HCT116 (cell line): ENCODE measurements around the gene NCOR1. TPM values are rescaled to one million over a fixed set of nuclear protein-coding genes. Genes with fewer than 3 reads are reported as not detected.

Experiments used
- ATAC-seq: fragments of 200-7000 bp; cut with Tn5 transposase; 2 replicates; pipeline ENCODE4 v1.9.1; 2020; ENCODE audit warnings: mild to moderate bottlenecking, moderate library complexity
- BruUV-seq: library from RNA; stranded (reverse); fragments of 400-500 nt; replicated peaks from 2 replicates; lab custom pipeline; 2021; lab: Mats Ljungman, UMichigan
- CTCF ChIA-PET: fragments of 300-600 bp; sonication (Branson Sonifier 250); formaldehyde crosslinking; loops from one replicate; lab custom pipeline; 2021; ENCODE audit warnings: antibody characterized with exemption; lab: Charles Lee
- POLR2A ChIA-PET: fragments of 300-600, 350-600 bp; sonication (Branson Sonifier 250); formaldehyde crosslinking; loops from one replicate; lab custom pipeline; 2021; ENCODE audit warnings: antibody characterized with exemption; lab: Charles Lee
- RAD21 ChIA-PET, 2 experiments: fragments of 300-600 bp; sonication (Branson Sonifier 250); formaldehyde crosslinking; loops; one replicate each; lab custom pipeline; 2023; ENCODE audit warnings: low total read pairs in 2 of 2; ENCODE audit not compliant: uncharacterized antibody in 2 of 2, unreplicated experiment in 2 of 2, low non-redundant PET in 1 of 2; lab: Charles Lee
- DNase-seq: peaks from one replicate; pipeline ENCODE4 v3.0.0-alpha.2; 2010; ENCODE audit warnings: low read depth, low spot score
- H2AFZ ChIP-seq: fragments of 200-600 bp; shearing (Covaris generic), sonication (generic); 2 replicates; pipeline ENCODE4 v1.6.1; 2017; ENCODE audit warnings: low read depth, mixed run types, mixed read lengths, antibody characterized with exemption, low read length; ENCODE audit not compliant: poor library complexity, severe bottlenecking
- H3K27ac ChIP-seq: 2 replicates; pipeline ENCODE4 v1.5.1; 2012; ENCODE audit warnings: low read depth, low read length
- H3K27me3 ChIP-seq: fragments of 200-600 bp; sonication (generic); 2 replicates; pipeline ENCODE4 v1.6.1; 2016; ENCODE audit warnings: mixed run types, low read length, mixed read lengths; ENCODE audit not compliant: insufficient read depth
- H3K36me3 ChIP-seq, 2 experiments: fragments of 200-500 bp in 1 of 2; fragments of 200-600 bp in 1 of 2; sonication (Bioruptor generic) in 1 of 2; sonication (generic) in 1 of 2; 2 replicates each; pipeline versions ENCODE4 v1.5.1 to v1.6.1; 2014 to 2016; ENCODE audit warnings: low read length in 2 of 2, inconsistent platforms in 1 of 2, mixed read lengths in 1 of 2, mixed run types in 1 of 2; ENCODE audit not compliant: insufficient read depth in 2 of 2, control insufficient read depth in 1 of 2
- H3K4me1 ChIP-seq, 2 experiments: fragments of 200-600 bp in 1 of 2; sonication (generic) in 1 of 2; 2 replicates each; pipeline versions ENCODE4 v1.5.1 to v1.6.1; 2012 to 2017; ENCODE audit warnings: low read length in 2 of 2, inconsistent platforms in 1 of 2, mild to moderate bottlenecking in 1 of 2, mixed read lengths in 1 of 2, mixed run types in 1 of 2, moderate library complexity in 1 of 2; ENCODE audit not compliant: insufficient read depth in 2 of 2, control insufficient read depth in 1 of 2
- H3K4me2 ChIP-seq: fragments of 200-600 bp; sonication (generic); 2 replicates; pipeline ENCODE4 v1.6.1; 2017; ENCODE audit warnings: mixed run types, low read length, mixed read lengths
- H3K4me3 ChIP-seq, 2 experiments: fragments of 200-600 bp in 1 of 2; sonication (generic) in 1 of 2; replicated peaks in 1 of 2; 2 replicates each; pipeline ENCODE4 v1.5.1; 2011 to 2016; ENCODE audit warnings: low read length in 2 of 2, control low read depth in 1 of 2, low read depth in 1 of 2, mild to moderate bottlenecking in 1 of 2, mixed read lengths in 1 of 2, mixed run types in 1 of 2
- H3K79me2 ChIP-seq: fragments of 200-600 bp; sonication (generic); 2 replicates; pipeline ENCODE4 v1.6.1; 2017; ENCODE audit warnings: mild to moderate bottlenecking, mixed run types, low read length, moderate library complexity, mixed read lengths; ENCODE audit not compliant: insufficient read depth
- H3K9ac ChIP-seq: fragments of 200-600 bp; sonication (generic); 2 replicates; pipeline ENCODE4 v1.6.1; 2016; ENCODE audit warnings: low read length, mixed read lengths
- H3K9me2 ChIP-seq: fragments of 200-600 bp; sonication (generic), shearing (Covaris generic); 2 replicates; pipeline ENCODE4 v1.6.1; 2017; ENCODE audit warnings: mixed run types, mild to moderate bottlenecking, moderate library complexity; ENCODE audit not compliant: insufficient read depth
- H3K9me3 ChIP-seq, 2 experiments: fragments of 200-500 bp in 1 of 2; fragments of 200-600 bp in 1 of 2; sonication (Bioruptor generic) in 1 of 2; sonication (generic) in 1 of 2; 2 replicates each; pipeline ENCODE4 v1.6.1; 2014 to 2017; ENCODE audit warnings: low read length in 2 of 2, mixed read lengths in 2 of 2, inconsistent platforms in 1 of 2, low read depth in 1 of 2, mild to moderate bottlenecking in 1 of 2, mixed run types in 1 of 2, moderate library complexity in 1 of 2; ENCODE audit not compliant: control insufficient read depth in 1 of 2, insufficient read depth in 1 of 2
- H4K20me1 ChIP-seq: fragments of 200-600 bp; sonication (generic), shearing (Covaris generic); 2 replicates; pipeline ENCODE4 v1.6.1; 2017; ENCODE audit warnings: mixed run types, mild to moderate bottlenecking, moderate library complexity; ENCODE audit not compliant: insufficient read depth
- ATF3 ChIP-seq: IDR thresholded peaks from 2 replicates; pipeline ENCODE4 v1.6.1; 2012
- CBX3 ChIP-seq: IDR thresholded peaks from 2 replicates; pipeline ENCODE4 v1.6.1; 2012; ENCODE audit warnings: low read depth
- CEBPB ChIP-seq: IDR thresholded peaks from 2 replicates; pipeline ENCODE4 v1.6.1; 2012; ENCODE audit warnings: low read depth
- EGR1 ChIP-seq: IDR thresholded peaks from 2 replicates; pipeline ENCODE4 v1.6.1; 2012; ENCODE audit warnings: low read depth
- ELF1 ChIP-seq: IDR thresholded peaks from 2 replicates; pipeline ENCODE4 v1.6.1; 2012; ENCODE audit warnings: low read depth, borderline replicate concordance
- EZH2 ChIP-seq: fragments of 200-600 bp; sonication (generic); IDR thresholded peaks from 2 replicates; pipeline ENCODE4 v1.6.1; 2017; ENCODE audit warnings: antibody characterized with exemption, mixed run types
- EZH2phosphoT487 ChIP-seq: fragments of 200-600 bp; IDR thresholded peaks from 2 replicates; pipeline ENCODE4 v1.6.1; 2018; ENCODE audit warnings: antibody characterized with exemption, borderline replicate concordance
- FOSL1 ChIP-seq: IDR thresholded peaks from 2 replicates; pipeline ENCODE4 v1.6.1; 2012; ENCODE audit warnings: low read depth
- JUND ChIP-seq: IDR thresholded peaks from 2 replicates; pipeline ENCODE4 v1.6.1; 2012
- POLR2A ChIP-seq: IDR thresholded peaks from 2 replicates; pipeline ENCODE4 v1.7.0; 2011; ENCODE audit warnings: borderline replicate concordance; ENCODE audit not compliant: insufficient read depth, insufficient read length; ENCODE audit errors: extremely low read depth
- POLR2AphosphoS5 ChIP-seq: IDR thresholded peaks from 2 replicates; pipeline ENCODE4 v1.6.1; 2011; ENCODE audit warnings: mild to moderate bottlenecking, low read depth, low read length, moderate library complexity
- SIN3A ChIP-seq: IDR thresholded peaks from 2 replicates; pipeline ENCODE4 v1.6.1; 2012; ENCODE audit warnings: low read depth
- SP1 ChIP-seq: IDR thresholded peaks from 2 replicates; pipeline ENCODE4 v1.6.1; 2012; ENCODE audit warnings: low read depth
- SRF ChIP-seq: IDR thresholded peaks from 2 replicates; pipeline ENCODE4 v1.6.1; 2012; ENCODE audit warnings: low read depth
- ZFX ChIP-seq: fragments of 450-650 bp; IDR thresholded peaks from 2 replicates; pipeline ENCODE4 v1.6.1; 2017
- ZNF274 ChIP-seq: fragments of 200-500 bp; sonication (Bioruptor generic); IDR thresholded peaks from 2 replicates; pipeline ENCODE4 v1.6.1; 2014; ENCODE audit warnings: mild to moderate bottlenecking, low read depth, low read length, inconsistent platforms
- intact Hi-C: fragments of 100-400 bp; cut with micrococcal nuclease; formaldehyde crosslinking; loops from 2 replicates; pipeline ENCODE4 v1.10.0; 2022
- total RNA-seq: library from RNA; stranded (reverse); gene quantifications from one replicate; pipeline ENCODE4 v1.2.1, GENCODE V29; 2021; ENCODE audit not compliant: unreplicated experiment
- TF ChIP-seq, protein P1 (sequence below), 3 experiments: fragments of 200-600 bp in 1 of 3; sonication (generic) in 1 of 3; IDR thresholded peaks in 2 of 3; conservative IDR thresholded peaks in 1 of 3; 2 replicates each; pipeline ENCODE4 v1.5.1; 2012 to 2017; ENCODE audit warnings: low read depth in 2 of 3, low read length in 2 of 3, antibody characterized with exemption in 1 of 3, borderline replicate concordance in 1 of 3, control low read depth in 1 of 3, mild to moderate bottlenecking in 1 of 3, mixed read lengths in 1 of 3, mixed run types in 1 of 3, moderate library complexity in 1 of 3; ENCODE audit not compliant: insufficient read depth in 1 of 3
- TF ChIP-seq, protein P2 (sequence below): IDR thresholded peaks from 2 replicates; pipeline ENCODE4 v1.6.1; 2011; ENCODE audit warnings: mild to moderate bottlenecking, low read length, moderate library complexity; ENCODE audit not compliant: insufficient replicate concordance; ENCODE audit errors: extremely low read depth
- TF ChIP-seq, protein P3 (sequence below): IDR thresholded peaks from 2 replicates; pipeline ENCODE4 v1.6.1; 2012; ENCODE audit warnings: low read depth

The NCOR1 gene
- total RNA-seq, 1 experiment from 2014 or later, result 43.7 TPM

DNA sequence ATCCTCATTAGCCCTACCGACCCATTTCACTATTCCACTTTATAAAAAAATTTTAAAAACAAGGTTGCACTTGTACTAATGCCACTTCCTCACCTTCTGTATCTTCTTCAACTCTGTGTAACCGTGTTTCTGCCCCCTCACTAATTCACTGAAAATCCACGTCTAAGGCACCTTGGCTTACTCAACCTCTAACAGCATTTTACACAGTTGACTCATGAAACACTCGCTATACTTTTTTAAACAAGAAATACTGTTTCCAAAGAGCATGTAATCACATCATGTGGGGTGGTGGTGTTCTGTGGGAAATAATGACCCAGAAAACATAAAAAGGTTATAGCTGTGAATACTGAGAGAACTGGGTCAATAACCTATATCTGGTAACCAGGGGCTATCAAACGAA, 79.9 kb downstream of the NCOR1 start:
- DNase-seq (no peak), ATAC-seq (no peak)
- RAD21 ChIA-PET, result no interaction called here
- no peaks in the 10 kb centered on the region for H3K9me3 ChIP-seq
- no peak overlapping the region for H3K4me2 ChIP-seq
- no peak overlapping the region for H3K27ac ChIP-seq
- H3K4me3 ChIP-seq, result no peak overlapping the region
- POLR2A ChIA-PET, result no interaction called here
- BruUV-seq, result no TSS peak
- CTCF ChIA-PET, result no interaction called here
- intact Hi-C loops, result no loop called here
- H3K27me3 ChIP-seq, result no peaks in the 10 kb centered on the region
- H3K9ac ChIP-seq, result no peak overlapping the region
- TF ChIP-seq SRF (no peak), SIN3A (no peak), EZH2 (no peak), ATF3 (no peak), ZFX (no peak), ELF1 (no peak), CBX3 (no peak), EGR1 (no peak), SP1 (no peak), POLR2AphosphoS5 (no peak), CEBPB (no peak), EZH2phosphoT487 (no peak), JUND (no peak), FOSL1 (no peak), ZNF274 (no peak), POLR2A (no peak)
- TF ChIP-seq, protein P1, sequence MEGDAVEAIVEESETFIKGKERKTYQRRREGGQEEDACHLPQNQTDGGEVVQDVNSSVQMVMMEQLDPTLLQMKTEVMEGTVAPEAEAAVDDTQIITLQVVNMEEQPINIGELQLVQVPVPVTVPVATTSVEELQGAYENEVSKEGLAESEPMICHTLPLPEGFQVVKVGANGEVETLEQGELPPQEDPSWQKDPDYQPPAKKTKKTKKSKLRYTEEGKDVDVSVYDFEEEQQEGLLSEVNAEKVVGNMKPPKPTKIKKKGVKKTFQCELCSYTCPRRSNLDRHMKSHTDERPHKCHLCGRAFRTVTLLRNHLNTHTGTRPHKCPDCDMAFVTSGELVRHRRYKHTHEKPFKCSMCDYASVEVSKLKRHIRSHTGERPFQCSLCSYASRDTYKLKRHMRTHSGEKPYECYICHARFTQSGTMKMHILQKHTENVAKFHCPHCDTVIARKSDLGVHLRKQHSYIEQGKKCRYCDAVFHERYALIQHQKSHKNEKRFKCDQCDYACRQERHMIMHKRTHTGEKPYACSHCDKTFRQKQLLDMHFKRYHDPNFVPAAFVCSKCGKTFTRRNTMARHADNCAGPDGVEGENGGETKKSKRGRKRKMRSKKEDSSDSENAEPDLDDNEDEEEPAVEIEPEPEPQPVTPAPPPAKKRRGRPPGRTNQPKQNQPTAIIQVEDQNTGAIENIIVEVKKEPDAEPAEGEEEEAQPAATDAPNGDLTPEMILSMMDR (IDR thresholded peaks at IDR 0.05 in 2 of 3, conservative IDR thresholded peaks at IDR 0.05 in 1 of 3; ENCODE audit: borderline replicate concordance in 1 of 3, insufficient read depth in 1 of 3, low read depth in 2 of 3, low read length in 2 of 3), result no peak
- TF ChIP-seq, protein P2, sequence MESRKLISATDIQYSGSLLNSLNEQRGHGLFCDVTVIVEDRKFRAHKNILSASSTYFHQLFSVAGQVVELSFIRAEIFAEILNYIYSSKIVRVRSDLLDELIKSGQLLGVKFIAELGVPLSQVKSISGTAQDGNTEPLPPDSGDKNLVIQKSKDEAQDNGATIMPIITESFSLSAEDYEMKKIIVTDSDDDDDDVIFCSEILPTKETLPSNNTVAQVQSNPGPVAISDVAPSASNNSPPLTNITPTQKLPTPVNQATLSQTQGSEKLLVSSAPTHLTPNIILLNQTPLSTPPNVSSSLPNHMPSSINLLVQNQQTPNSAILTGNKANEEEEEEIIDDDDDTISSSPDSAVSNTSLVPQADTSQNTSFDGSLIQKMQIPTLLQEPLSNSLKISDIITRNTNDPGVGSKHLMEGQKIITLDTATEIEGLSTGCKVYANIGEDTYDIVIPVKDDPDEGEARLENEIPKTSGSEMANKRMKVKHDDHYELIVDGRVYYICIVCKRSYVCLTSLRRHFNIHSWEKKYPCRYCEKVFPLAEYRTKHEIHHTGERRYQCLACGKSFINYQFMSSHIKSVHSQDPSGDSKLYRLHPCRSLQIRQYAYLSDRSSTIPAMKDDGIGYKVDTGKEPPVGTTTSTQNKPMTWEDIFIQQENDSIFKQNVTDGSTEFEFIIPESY, result no peak
- TF ChIP-seq, protein P3, sequence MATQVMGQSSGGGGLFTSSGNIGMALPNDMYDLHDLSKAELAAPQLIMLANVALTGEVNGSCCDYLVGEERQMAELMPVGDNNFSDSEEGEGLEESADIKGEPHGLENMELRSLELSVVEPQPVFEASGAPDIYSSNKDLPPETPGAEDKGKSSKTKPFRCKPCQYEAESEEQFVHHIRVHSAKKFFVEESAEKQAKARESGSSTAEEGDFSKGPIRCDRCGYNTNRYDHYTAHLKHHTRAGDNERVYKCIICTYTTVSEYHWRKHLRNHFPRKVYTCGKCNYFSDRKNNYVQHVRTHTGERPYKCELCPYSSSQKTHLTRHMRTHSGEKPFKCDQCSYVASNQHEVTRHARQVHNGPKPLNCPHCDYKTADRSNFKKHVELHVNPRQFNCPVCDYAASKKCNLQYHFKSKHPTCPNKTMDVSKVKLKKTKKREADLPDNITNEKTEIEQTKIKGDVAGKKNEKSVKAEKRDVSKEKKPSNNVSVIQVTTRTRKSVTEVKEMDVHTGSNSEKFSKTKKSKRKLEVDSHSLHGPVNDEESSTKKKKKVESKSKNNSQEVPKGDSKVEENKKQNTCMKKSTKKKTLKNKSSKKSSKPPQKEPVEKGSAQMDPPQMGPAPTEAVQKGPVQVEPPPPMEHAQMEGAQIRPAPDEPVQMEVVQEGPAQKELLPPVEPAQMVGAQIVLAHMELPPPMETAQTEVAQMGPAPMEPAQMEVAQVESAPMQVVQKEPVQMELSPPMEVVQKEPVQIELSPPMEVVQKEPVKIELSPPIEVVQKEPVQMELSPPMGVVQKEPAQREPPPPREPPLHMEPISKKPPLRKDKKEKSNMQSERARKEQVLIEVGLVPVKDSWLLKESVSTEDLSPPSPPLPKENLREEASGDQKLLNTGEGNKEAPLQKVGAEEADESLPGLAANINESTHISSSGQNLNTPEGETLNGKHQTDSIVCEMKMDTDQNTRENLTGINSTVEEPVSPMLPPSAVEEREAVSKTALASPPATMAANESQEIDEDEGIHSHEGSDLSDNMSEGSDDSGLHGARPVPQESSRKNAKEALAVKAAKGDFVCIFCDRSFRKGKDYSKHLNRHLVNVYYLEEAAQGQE, result no peak
- no peaks in the 10 kb centered on the region for H3K79me2 ChIP-seq
- no peaks in the 10 kb centered on the region for H3K9me2 ChIP-seq
- no peak overlapping the region for H2AFZ ChIP-seq
- H3K4me1 ChIP-seq, result no peaks in the 10 kb centered on the region
- peaks cover 19 to 27% of the 10 kb centered on the region in 2 experiments; a peak in 3 of 4 replicates for H3K36me3 ChIP-seq
- no peaks in the 10 kb centered on the region for H4K20me1 ChIP-seq
